ENCODE results near the gene TPPP.

The TPPP gene

DNA sequence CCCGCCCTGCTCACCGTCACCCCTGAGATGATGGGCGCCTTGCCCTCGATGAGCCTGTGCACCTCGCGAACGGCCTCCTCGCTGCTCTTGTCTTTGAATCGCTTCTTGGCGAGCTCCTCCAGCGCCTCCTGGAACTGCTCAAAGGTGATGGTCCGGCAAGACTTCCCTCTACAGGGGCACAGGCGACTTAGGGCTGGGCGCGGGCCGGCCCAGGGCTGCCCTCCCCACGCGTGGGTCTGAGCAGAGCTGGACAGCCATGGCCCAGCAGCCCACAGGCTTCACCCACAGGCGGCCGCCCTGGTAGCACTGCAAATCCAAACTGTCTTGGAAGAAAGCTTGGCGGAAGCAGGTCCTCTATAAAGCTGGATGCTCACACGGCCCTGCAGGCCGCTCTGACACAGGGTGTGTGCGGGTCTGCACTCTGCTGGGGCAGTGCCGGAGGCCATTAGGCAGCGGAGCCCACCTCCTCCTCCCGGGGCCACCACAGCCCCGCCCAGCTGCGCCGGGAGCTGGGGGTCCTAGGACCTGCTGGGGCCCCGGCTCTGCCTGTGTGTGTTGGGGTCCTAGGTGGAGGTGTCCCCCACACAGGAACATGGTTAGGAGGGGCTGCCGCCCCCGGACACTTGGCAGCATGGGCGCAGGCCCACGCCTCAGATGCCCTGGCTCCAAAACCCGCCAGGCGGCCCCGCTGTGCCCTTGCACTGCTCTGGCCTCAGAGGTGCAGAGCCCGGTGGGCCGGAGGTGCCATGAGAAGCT is 27.0 kb downstream of the TPPP start:
- TF ChIP-seq GATA3 (IDR thresholded peaks at IDR 0.05; ENCODE audit: low read depth, low read length) (no peak), GATA2 (IDR thresholded peaks at IDR 0.05; ENCODE audit: low read depth, low read length) (no peak)

DNA sequence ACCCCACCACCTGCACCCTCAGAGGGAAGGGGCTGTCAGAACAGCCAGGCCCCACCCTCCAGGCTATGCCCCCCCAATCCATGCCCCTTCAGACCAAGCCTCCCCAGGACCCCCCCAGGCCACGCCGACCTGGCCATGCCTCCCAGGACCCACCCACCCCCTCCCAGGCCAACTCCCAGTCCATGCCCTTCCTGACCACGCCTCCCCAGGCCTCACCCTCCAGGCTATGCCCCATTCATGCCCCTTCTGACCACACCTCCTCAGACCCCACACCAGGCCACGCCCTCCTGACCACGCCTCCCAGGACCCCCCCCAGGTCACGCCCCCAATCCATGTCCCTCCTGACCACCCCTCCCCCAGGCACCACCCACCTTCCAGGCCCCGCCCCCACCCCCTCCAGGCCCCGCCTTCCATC is 27.6 kb downstream of the TPPP start:
- no peak for TF ChIP-seq GATA3 (IDR thresholded peaks at IDR 0.05; ENCODE audit: low read depth, low read length)
- TF ChIP-seq GATA2 (IDR thresholded peaks at IDR 0.05; ENCODE audit: low read depth, low read length) = no peak

DNA sequence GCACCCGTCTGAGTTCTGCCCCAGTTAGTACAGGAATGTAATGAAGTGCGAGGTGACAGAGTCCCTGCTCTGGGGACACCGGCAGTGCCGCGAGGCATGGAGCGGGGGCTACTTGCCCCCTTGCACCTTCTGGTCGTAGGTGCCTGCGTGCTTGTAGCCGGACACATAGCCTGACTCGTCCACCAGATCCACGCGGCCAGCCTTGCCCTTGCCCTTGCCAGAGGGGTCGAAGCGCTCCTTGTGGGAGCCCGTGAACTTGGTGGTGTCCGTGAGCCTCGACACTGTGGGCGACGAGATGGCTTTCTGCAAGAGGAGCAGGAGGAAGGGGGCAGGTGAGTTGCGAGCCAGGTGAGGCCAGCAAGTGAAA is 28.2 kb downstream of the TPPP start:
- TF ChIP-seq GATA2 (IDR thresholded peaks at IDR 0.05; ENCODE audit: low read depth, low read length) (no peak), GATA3 (IDR thresholded peaks at IDR 0.05; ENCODE audit: low read depth, low read length) (no peak)

DNA sequence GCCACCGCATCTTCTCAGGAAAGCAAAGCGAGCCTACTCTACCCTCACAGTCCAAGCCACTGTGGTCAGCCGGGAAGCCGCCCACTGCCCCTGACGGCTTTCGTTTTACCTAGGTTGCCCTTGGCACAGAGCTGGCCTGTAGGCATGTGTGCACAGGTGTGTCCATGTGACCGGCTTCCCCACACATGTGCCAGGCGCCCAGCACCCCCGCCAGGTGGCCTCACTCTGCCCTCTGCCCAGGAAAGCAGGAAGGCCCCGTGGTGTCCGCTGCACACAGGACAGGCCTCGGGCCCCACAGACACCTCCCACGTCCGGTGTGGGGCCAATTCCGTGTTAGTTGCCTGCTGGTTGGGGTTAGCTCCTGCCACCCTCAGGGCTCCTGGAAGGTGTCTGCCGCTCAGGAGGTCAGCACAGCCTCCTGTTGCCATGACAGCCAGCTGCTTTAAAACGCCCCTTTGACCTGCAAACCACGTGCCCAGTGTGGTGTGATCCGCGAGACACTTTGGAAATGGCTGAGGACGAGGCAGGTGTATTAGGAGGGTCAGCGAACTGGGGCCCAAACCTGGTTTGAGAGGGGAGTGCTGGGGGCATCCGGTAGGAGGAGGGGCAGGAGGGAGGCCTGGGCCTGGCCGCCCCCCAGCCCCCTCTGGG is 28.7 kb downstream of the TPPP start:
- TF ChIP-seq GATA2 (IDR thresholded peaks at IDR 0.05; ENCODE audit: low read depth, low read length) = no peak
- TF ChIP-seq GATA3 (IDR thresholded peaks at IDR 0.05; ENCODE audit: low read depth, low read length) = no peak

DNA sequence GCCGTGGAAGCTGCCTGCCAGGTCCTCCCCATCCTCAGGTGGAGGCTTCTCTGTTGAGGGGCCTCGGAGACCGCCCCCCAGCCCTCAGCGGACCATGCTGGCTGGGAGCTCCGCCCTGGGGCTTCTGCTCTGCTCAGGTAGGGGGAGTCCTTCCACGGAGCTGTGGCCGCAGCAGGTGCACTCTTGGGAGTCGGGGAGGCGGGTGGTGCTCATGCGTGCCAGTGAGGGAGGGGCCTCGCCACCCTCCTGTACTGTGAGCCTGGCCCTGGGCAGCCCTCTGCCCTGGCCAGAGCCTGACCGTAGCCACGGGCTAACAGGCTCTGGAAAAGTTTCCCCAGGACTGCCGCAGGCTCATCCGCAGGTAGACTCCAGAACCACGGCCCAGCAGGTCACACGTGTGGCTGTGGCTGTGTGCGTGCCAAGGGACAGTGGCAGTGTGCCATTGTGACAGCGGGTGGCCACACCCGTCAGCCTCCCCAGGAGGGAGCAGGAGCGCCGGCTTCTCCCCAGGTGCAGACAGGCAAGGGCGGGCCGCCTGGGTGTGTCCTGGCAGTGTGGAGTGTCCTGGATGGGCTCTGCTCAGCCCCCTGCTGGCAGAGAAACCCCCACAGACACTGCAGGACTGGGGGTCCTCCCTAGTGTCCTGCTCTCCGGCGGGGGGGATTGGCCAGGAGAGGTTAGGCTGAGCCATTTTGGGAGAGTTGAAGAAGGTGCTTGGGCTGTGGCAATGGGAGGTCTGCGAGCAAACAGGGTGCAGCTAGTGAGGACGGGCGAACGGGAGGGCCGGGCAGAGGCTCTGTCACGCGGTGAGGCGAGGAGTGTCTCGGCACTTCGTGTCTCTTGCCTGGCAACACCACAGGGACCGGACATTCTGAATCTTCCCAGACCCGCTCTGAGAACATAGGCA is 29.5 kb downstream of the TPPP start:
- TF ChIP-seq GATA3 (IDR thresholded peaks at IDR 0.05; ENCODE audit: low read depth, low read length) = no peak
- no peak for TF ChIP-seq GATA2 (IDR thresholded peaks at IDR 0.05; ENCODE audit: low read depth, low read length)

DNA sequence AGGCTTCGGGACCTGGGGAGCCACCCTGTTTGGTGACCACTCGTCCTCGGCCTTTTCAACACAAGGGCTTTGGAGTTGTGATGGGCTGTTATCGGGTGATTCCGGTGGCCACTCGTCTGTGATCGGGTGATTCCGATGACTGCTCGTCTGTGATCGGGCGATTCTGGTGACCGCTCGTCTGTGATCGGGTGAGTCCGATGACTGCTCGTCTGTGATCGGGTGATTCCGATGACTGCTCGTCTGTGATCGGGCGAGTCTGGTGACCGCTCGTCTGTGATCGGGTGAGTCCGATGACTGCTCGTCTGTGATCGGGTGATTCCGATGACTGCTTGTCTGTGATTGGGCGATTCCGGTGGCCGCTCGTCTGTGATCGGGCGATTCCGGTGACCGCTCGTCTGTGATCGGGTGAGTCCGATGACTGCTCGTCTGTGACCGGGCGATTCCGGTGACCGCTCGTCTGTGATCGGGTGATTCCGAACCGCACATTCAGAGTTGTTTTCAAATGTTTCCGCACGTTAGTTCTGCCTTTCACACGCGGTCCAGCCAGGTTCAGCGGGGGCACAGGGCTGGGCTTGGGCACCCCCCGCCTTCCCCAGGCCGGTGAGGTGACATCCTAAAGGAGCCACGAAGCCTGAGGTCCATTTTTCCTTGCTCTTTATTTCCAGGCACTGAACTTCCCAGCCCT is 30.3 kb downstream of the TPPP start:
- no peak for TF ChIP-seq GATA2 (IDR thresholded peaks at IDR 0.05; ENCODE audit: low read depth, low read length)
- no peak for TF ChIP-seq GATA3 (IDR thresholded peaks at IDR 0.05; ENCODE audit: low read depth, low read length)

DNA sequence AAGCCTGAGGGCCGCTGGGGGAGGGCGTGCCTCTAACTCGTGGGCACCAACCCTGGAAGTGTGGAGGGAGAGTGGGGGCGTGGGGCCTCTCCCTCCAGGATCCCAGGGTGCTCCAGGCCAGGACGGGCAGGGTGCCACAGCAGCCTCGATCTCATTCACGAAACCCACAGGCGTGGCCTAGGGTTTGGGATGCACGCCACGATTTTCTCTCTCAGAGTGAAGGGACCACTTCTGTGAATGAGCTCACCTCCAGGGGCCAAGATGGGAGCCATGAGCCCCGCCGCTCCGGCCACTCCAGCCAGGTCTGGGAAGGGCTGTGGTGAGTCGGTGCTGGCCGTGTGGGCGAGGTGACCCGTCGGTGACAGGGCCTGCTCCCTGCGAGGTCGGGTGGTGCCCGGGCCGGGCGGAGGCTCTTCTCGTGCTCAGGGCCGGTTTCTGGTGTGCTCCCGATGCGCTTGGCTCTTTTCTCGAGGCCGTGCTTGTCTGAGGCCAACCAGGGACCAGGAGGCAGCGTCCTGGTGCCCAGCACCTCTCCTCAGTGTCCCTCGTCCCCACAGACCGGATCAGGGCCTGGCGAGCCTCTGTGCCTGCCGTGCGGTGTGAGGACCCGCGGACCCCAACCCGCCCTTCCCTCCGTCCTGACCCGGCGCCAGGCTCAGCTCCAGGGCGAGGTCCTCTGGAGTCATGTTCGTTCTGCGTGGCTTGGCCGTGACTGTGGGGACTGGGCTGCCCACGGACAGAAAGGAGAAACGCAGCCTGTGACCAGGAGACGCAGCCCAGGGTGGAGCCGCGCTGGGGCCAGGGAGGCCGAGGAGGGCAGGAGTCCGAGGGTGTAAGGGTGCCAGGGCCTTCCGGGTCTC is 31.0 kb downstream of the TPPP start:
- TF ChIP-seq GATA2 (IDR thresholded peaks at IDR 0.05; ENCODE audit: low read depth, low read length) (no peak), GATA3 (IDR thresholded peaks at IDR 0.05; ENCODE audit: low read depth, low read length) (no peak)

DNA sequence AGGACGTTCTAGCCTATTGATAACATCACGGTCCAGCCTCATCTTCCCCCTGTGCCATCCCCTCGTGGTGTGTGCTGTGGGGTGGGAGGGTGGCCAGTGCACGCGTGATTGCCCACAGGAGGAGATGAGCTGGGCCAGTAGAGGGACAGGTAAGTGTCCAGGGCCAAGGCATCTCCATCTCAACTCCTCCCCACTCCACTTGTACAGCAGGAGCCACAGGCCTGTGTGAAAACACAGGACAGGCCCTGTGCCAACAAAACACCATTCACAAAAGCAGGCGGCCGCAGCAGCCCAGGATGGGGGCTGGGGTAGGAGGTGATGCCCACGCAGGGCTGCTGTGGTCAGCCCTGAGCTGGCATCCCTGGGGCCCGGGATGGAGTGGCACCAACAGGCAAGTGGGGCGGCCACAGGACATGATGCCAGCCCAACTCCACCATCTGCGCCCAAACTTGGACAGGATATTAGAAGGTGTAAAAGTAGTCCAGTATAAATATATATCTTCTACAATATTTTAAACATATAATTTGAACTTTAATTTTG is 32.6 kb downstream of the TPPP start:
- TF ChIP-seq GATA2 (IDR thresholded peaks at IDR 0.05; ENCODE audit: low read depth, low read length) = no peak
- TF ChIP-seq GATA3 (IDR thresholded peaks at IDR 0.05; ENCODE audit: low read depth, low read length) = no peak

DNA sequence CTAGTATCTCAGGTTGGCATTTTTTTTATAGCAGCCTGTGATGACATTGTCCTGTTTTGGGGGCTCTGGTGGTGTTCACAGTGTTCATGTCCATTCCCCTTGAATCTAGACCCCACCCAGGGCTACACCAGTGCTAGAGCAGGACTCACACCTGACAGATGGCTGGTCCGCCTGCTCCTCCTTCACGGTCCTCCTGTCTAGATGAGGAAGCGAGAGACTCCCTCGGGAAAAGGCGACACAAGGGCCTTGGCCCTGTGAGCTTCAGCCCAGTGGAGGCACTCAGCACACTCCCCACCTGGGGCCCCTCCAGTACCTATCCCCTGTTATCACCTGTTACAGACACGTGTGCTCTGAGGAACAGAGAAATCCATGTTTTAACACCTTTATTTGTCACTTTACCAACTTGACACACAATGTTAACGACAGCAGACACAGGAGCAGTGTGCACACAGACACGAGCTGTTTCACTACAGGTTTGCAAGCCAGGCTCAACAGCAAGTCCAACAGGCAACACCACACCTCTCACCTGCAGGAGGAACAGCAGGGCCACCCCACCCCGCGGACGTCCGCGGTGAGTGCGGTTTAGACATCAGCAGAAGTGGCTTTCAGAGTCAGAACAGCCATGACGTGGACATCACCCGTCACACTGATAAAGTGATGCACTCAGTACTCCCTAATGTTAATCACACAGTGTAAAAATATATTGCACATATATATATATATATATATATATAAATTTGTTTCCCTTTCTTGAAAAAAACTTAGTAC is 33.5 kb downstream of the TPPP start:
- no peak for TF ChIP-seq GATA2 (IDR thresholded peaks at IDR 0.05; ENCODE audit: low read depth, low read length)
- no peak for TF ChIP-seq GATA3 (IDR thresholded peaks at IDR 0.05; ENCODE audit: low read depth, low read length)

DNA sequence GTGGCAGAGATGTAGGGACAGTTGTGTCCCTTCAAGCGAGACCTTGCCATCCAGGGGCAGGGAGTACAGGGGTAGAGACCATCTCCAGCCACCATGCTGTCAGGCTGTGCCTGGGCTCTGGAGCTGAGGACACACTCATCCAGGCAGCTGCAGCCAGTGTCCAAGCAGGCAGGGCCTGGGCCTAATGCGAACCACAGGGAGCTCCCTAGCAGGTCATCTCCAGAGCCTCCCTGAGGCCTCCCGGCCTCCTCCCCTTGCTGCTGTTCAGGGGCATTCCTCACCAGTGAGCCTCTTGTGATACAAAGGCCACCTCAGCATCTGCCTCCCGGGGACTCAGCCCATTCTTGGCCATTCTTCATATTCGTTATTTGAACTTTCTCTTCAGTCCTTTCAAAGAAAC is 35.0 kb downstream of the TPPP start:
- no peak for TF ChIP-seq GATA2 (IDR thresholded peaks at IDR 0.05; ENCODE audit: low read depth, low read length)
- TF ChIP-seq GATA3 (IDR thresholded peaks at IDR 0.05; ENCODE audit: low read depth, low read length) = no peak

DNA sequence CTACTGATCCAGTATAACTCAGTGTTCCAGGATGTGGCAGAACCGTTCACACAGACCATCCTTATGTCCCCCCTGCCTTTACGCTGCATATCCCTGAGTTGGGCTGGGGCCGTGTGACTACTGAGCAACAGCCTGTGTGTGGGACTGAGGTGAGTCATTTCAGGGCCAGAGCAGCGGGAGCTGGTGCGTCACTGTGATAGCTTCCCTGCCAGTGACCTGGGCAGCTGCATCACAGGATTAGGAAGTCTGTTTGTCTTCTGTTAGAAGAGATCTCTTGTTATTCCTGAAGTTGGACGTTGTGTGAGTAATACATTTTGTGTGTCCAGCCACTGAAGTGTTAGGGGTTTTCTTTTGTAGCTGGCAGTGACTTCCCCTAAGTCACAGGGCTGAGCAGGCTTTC is 35.6 kb downstream of the TPPP start:
- no peak for TF ChIP-seq GATA3 (IDR thresholded peaks at IDR 0.05; ENCODE audit: low read depth, low read length)
- TF ChIP-seq GATA2 (IDR thresholded peaks at IDR 0.05; ENCODE audit: low read depth, low read length) = no peak

DNA sequence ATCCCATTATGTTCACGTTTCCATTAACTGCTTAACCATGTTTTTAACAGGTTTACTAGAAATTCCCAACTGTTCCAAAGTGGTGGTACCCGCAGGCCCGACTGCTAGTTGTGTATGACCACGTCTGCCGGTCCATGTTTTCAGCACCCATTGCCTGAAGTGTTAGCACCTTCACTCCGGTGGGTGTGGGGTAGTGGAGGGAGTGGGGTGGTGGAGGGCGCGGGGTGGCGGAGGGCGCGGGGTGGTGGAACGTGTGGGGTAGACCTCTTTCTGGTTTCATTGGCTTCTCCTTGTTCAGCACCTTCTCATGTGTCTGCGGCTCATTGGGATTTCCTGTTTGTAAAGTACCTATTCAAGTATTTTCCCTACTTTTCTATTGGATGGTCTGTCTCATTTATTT is 37.7 kb downstream of the TPPP start:
- TF ChIP-seq GATA2 (IDR thresholded peaks at IDR 0.05; ENCODE audit: low read depth, low read length) (no peak), GATA3 (IDR thresholded peaks at IDR 0.05; ENCODE audit: low read depth, low read length) (no peak)
